HG03442 (cell line): Measurements from ENCODE around the gene CLCNKB.
"Not testable (repeated sequence)": the region's sequence is repeated elsewhere in the genome, so short reads cannot be mapped to it uniquely, and the experiment has no call there.

ENCODE experiments used
- ATAC-seq: cut with Tn5 transposase; IDR thresholded peaks from one replicate; pipeline ENCODE4 v1.9.1; 2021; ENCODE audit warnings: mild to moderate bottlenecking, moderate library complexity; ENCODE audit not compliant: unreplicated experiment

CLCNKB gene

GRCh38 chr1:16055613-16056520 is 12.3 kb downstream of the CLCNKB start:
- peak; percentile 67 for ATAC-seq

- ATAC-seq: not testable (repeated sequence)
Observed at GRCh38 chr1:16056521-16056912, 12.9 kb downstream of the CLCNKB start.

GRCh38 chr1:16057314-16057915 is 13.8 kb downstream of the CLCNKB start:
- not testable (repeated sequence) for ATAC-seq

- not testable (repeated sequence) for ATAC-seq
Observed at GRCh38 chr1:16058394-16059120, 15.0 kb downstream of the CLCNKB start.

DNA sequence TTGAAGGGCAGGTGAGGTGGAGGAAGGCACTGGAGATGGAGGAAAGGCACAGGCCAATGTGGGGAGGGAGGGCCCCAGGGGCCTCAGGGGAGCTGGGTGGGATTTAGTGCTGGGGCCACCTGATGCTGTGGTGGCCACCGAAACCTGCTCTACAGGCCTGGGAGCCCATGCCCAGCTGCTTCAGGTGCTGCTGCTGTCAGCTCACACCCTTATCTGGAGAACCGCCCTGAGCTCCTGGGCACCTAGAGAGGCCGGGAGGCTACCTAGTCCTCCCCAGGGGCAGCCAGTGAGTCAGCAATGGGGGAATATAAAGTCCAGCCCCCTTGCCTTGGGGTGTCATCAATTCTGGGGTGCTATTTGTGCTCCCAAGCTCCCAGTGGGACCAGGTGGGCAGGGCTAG is 17.7 kb downstream of the CLCNKB start:
- ATAC-seq: no peak

GRCh38 chr1:16061989-16062686 is 18.6 kb downstream of the CLCNKB start:
- not testable (repeated sequence) for ATAC-seq

DNA sequence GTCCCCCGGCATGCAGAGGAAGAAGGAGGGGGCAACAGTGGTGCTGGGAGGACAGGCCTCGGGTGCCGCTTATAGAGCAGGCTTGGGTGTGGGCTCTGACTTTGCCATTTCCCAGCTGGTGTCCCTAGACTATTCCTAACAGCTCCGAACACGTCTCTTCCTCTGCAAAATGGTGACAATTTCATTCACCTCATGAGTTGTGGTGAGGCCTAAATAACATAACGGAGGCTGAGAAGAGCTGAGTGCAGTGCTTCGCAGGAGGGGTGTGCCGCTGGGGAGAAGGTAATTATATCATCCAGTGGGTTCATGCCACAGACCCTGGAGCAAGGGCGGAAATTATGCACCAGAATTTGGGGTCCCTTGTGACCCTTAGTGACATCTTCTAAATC is 19.1 kb downstream of the CLCNKB start:
- not testable (repeated sequence) for ATAC-seq

DNA sequence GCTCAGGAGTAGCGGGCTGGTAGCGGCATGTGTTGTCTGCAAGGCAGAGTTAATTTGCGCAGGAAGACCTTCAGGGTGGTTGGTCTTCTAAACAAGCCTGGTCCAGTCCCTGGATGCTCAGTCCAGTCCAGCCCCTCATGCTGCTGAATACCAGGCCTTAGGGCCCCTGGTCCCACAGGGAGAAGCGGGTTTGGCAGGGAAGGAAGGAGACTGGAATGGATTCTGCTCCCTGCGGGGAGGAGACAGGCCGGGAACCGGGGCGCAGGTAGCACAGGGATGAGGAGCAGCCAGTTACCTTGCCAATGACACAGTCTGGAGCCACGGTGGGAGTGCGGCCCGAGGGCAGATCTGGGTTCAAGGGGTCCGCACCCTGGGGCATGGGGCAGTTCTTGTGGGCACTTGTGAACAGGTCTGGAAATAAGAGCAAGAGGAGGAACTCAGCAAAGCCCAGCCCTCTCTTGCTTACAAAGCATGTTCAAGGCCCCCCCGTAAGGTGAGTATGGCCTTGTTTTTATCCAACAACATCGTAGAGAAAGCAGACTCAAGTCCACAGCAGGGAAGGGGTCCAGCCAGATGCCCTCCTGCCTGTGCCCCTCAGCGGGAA is 19.7 kb downstream of the CLCNKB start:
- ATAC-seq: no peak

GRCh38 chr1:16063921-16064320 is 20.3 kb downstream of the CLCNKB start:
- ATAC-seq: no peak

- ATAC-seq: no peak
Observed at GRCh38 chr1:16064536-16065268, 21.1 kb downstream of the CLCNKB start.

DNA sequence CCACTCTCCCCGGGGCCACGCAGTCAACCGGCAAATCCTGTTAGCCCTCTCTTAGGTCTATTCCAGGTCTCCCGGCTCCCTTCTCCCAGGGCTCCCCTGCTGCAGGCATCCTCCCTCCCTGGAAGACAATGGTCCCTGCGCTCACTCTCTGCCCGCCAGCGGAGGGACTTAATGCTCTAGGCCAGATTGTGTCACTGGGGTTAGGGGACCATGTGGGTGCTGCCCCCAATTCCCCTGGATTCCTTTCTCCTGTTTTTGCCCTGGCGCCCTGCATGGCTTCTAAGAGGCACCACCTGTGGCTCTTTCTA is 21.6 kb downstream of the CLCNKB start:
- ATAC-seq: no peak

DNA sequence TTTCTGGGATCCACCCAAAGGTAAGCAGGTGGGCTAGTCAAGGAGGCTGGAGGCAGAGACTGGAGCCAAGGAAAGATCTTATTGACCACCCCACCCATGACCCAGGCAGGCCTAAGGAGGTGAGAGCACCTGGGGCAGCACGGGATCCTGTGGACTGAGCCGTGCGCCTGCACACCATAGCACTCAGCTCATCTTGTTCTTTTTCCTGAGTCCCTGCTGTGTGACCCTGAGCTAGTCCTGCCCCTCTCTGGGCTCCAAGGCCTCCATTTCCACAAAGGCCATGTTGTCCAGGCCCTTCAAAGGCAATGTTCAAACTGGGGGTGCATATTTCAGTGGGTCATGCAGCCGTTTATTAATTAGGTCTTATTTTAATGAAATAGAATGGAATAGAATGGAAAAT is 22.7 kb downstream of the CLCNKB start:
- no peak for ATAC-seq

DNA sequence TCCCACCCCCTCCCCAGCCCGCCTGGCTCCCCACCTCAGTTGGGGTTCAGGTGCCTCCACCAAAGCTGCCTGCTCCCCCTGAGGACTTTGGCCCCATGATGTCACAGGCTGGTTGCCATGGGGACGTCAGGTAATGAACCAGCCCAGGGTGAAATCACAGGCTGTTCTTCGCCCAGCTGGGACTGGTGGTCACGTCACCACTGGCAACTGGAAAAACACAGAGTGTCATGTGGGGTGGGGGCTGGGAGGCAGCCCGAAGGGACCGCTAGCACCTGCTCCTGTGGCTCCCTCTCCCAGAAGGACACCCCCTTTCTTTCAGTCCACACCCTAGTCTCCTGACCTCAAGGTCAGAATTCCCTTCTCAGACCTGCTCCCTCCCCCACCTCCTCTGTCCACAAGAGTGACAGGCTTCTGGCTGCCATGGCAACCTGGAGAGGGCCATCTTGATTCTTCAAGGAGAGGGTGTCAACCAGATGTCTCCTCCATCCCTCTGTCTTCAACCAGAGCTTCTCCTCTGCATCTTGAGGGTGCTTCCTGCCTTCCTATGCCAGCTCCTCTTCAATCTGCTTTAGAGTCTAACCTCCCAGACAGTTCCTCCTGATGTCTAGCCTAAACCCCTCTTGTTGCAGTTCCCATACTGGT is 23.7 kb downstream of the CLCNKB start:
- ATAC-seq: no peak

- ATAC-seq: no peak
Observed at GRCh38 chr1:16067933-16068332, 24.4 kb downstream of the CLCNKB start.

- ATAC-seq: no peak
Observed at GRCh38 chr1:16068356-16069270, 25.0 kb downstream of the CLCNKB start.

- no peak for ATAC-seq
Observed at GRCh38 chr1:16070640-16071355, 27.2 kb downstream of the CLCNKB start.

- no peak for ATAC-seq
Observed at GRCh38 chr1:16071614-16072013, 28.0 kb downstream of the CLCNKB start.

DNA sequence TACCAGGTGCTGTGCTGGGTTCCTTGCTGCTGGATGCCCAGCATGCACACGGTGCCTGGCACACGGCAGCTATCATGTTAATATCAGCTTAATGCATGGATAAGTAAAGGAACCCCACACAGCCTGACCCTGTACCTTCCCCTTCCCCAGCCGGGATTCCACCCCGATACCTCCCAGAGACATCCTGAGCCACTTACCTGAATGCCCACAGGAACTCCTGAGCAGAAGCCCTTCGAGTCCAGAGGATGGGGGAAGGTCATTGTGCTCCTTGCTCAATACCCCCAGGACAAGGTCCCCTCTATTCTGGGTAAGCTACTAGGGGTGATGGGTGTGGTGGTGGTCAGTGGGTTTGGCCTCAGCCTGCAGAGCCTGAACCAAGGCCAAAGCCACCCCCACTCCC is 28.5 kb downstream of the CLCNKB start:
- ATAC-seq: no peak
